IPS-20b (cell line): ENCODE results near the gene RARA.

ENCODE experiments used
- H3K27ac ChIP-seq: one replicate; pipeline ENCODE4 v1.5.1; 2013; ENCODE audit warnings: low read length
- H3K27me3 ChIP-seq: 2 replicates; pipeline ENCODE4 v1.6.1; 2013; ENCODE audit warnings: mild to moderate bottlenecking, low read length, inconsistent platforms; ENCODE audit not compliant: insufficient read depth
- H3K36me3 ChIP-seq: 2 replicates; pipeline ENCODE4 v1.6.1; 2013; ENCODE audit warnings: low read depth, mild to moderate bottlenecking, inconsistent platforms, low read length, moderate library complexity; ENCODE audit not compliant: insufficient read depth
- H3K4me1 ChIP-seq: 2 replicates; pipeline ENCODE4 v1.6.1; 2013; ENCODE audit warnings: mild to moderate bottlenecking, control low read depth, inconsistent platforms, low read length, moderate library complexity; ENCODE audit not compliant: insufficient read depth
- H3K4me3 ChIP-seq: 2 replicates; pipeline ENCODE4 v1.5.1; 2013; ENCODE audit warnings: mild to moderate bottlenecking, low read length, inconsistent platforms
- H3K9ac ChIP-seq: 2 replicates; pipeline ENCODE4 v1.6.1; 2013; ENCODE audit warnings: low read depth, mild to moderate bottlenecking, inconsistent platforms, low read length, moderate library complexity
- H3K9me3 ChIP-seq: 2 replicates; pipeline ENCODE4 v1.6.1; 2013; ENCODE audit warnings: mild to moderate bottlenecking, low read depth, low read length, inconsistent platforms; ENCODE audit not compliant: insufficient read depth

RARA gene

GRCh38 chr17:40309031-40309948, at the start of gene RARA:
TSS of gene RARA (plus strand) at chr17:40309180. CDS start at chr17:40331219, 22,039 bp downstream.
- no peak within 1 kb of the TSS for H3K27ac ChIP-seq
- H3K4me1 ChIP-seq: peaks cover 35% of the 10 kb centered on the region
- H3K4me3 ChIP-seq: peak within 1 kb of the TSS; percentile 82
- H3K9me3 ChIP-seq: no peaks in the 10 kb centered on the region
- peak within 1 kb of the TSS; percentile 73 for H3K9ac ChIP-seq
- H3K27me3 ChIP-seq: no peaks in the 10 kb centered on the region
- peaks cover 4% of the 10 kb centered on the region; the same call in 1 of the 2 replicates for H3K36me3 ChIP-seq

GRCh38 chr17:40259505-40259904, 49.5 kb upstream of the RARA start:
- H3K4me3 ChIP-seq: no peak overlapping the region
- no peaks in the 10 kb centered on the region for H3K4me1 ChIP-seq
- peaks cover 54% of the 10 kb centered on the region for H3K36me3 ChIP-seq
- H3K9ac ChIP-seq: no peak overlapping the region
- H3K27me3 ChIP-seq: no peaks in the 10 kb centered on the region
- H3K27ac ChIP-seq: no peak overlapping the region
- no peaks in the 10 kb centered on the region for H3K9me3 ChIP-seq

GRCh38 chr17:40260528-40260927, 48.5 kb upstream of the RARA start:
- Histone ChIP-seq H3K4me3 (no peak overlapping the region), H3K9me3 (no peaks in the 10 kb centered on the region), H3K9ac (no peak overlapping the region), H3K36me3 (peaks cover 64% of the 10 kb centered on the region), H3K27me3 (no peaks in the 10 kb centered on the region), H3K4me1 (no peaks in the 10 kb centered on the region), H3K27ac (no peak overlapping the region)

DNA sequence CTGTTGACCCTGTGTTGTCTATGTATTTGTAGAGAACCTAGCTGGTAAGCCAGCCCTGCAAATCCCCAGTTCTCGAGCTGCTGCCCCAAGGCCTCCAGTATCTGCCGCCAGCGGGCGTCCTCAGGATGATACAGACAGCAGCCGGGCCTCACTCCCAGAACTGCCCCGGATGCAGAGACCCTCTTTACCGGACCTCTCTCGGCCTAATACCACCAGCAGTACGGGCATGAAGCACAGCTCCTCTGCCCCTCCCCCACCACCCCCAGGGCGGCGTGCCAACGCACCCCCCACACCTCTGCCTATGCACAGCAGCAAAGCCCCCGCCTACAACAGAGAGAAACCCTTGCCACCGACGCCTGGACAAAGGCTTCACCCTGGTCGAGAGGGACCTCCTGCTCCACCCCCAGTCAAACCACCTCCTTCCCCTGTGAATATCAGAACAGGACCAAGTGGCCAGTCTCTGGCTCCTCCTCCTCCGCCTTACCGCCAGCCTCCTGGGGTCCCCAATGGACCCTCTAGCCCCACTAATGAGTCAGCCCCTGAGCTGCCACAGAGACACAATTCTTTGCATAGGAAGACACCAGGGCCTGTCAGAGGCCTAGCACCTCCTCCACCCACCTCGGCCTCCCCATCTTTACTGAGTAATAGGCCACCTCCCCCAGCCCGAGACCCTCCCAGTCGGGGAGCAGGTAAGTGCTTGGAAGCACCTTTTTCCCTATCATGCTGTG, 44.4 kb upstream of the RARA start:
- Histone ChIP-seq H3K27me3 (no peaks in the 10 kb centered on the region), H3K9ac (no peak overlapping the region), H3K27ac (no peak overlapping the region), H3K36me3 (peaks cover 69% of the 10 kb centered on the region), H3K4me1 (no peaks in the 10 kb centered on the region), H3K9me3 (no peaks in the 10 kb centered on the region), H3K4me3 (no peak overlapping the region)

GRCh38 chr17:40265337-40265736, 43.6 kb upstream of the RARA start:
- Histone ChIP-seq H3K9ac (no peak overlapping the region), H3K27me3 (no peaks in the 10 kb centered on the region)

GRCh38 chr17:40266882-40267281, 42.1 kb upstream of the RARA start:
- Histone ChIP-seq H3K27ac (no peak overlapping the region), H3K9ac (no peak overlapping the region), H3K36me3 (peaks cover 62% of the 10 kb centered on the region), H3K4me3 (no peak overlapping the region), H3K4me1 (no peaks in the 10 kb centered on the region), H3K27me3 (no peaks in the 10 kb centered on the region), H3K9me3 (no peaks in the 10 kb centered on the region)

More at GRCh38 chr17:40265337-40265736, 43.6 kb upstream of the RARA start:
- Histone ChIP-seq H3K4me3 (no peak overlapping the region), H3K27ac (no peak overlapping the region), H3K9me3 (no peaks in the 10 kb centered on the region), H3K36me3 (peaks cover 63% of the 10 kb centered on the region), H3K4me1 (no peaks in the 10 kb centered on the region)

- H3K27ac ChIP-seq: no peak overlapping the region
- no peak overlapping the region for H3K4me3 ChIP-seq
- H3K27me3 ChIP-seq: no peaks in the 10 kb centered on the region
- peaks cover 50% of the 10 kb centered on the region for H3K36me3 ChIP-seq
- no peaks in the 10 kb centered on the region for H3K9me3 ChIP-seq
- no peak overlapping the region for H3K9ac ChIP-seq
- no peaks in the 10 kb centered on the region for H3K4me1 ChIP-seq
These were observed 40.8 kb upstream of the RARA start for GRCh38 chr17:40268141-40268712.

DNA sequence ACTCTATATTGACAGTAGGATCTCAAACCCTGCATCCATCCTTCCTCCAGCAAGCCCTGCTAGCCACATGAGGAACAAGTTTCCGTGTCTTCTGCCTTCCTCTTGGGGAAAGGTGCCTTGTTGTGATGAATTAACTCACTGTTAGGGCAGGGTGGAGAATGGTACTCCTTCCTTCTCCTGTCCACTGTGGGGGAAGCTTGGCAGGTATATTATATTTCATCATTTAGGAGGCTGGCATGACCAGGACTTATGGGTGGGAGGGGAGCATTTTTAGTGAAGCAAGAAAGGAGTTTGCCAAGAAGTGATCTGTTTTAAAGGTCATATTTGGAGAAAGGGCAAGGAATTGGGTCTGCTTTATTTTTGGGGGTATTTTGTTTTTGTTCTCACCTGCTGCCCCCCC, 30.6 kb upstream of the RARA start:
- Histone ChIP-seq H3K9ac (no peak overlapping the region), H3K9me3 (no peaks in the 10 kb centered on the region), H3K27ac (no peak overlapping the region), H3K4me1 (peaks cover 14% of the 10 kb centered on the region), H3K27me3 (no peaks in the 10 kb centered on the region), H3K36me3 (peaks cover 69% of the 10 kb centered on the region), H3K4me3 (no peak overlapping the region)

DNA sequence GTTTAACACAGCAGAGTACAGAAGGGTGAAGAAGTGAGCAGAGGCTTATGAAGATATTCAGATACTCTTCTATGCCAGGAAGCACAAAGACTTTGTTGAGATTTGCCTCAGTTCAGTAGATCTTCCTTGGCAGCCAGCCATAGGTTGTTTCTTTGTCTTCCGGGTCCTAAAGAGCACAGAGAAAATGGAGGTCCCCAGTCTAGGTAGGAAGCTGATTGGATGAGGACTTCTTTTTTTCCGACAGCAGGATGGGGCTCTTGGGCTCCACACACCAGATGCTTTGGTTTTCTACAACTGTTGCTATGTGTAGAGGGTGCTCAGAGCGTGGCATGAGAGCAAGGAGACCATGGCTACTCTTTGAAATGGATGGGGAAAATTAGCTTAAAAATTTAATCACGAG, 29.6 kb upstream of the RARA start:
- H3K36me3 ChIP-seq: peaks cover 65% of the 10 kb centered on the region
- H3K27ac ChIP-seq: no peak overlapping the region
- no peak overlapping the region for H3K9ac ChIP-seq
- no peaks in the 10 kb centered on the region for H3K9me3 ChIP-seq
- no peak overlapping the region for H3K4me3 ChIP-seq
- peaks cover 14% of the 10 kb centered on the region for H3K4me1 ChIP-seq
- no peaks in the 10 kb centered on the region for H3K27me3 ChIP-seq

- H3K27ac ChIP-seq: peak overlapping the region; percentile 41
- peaks cover 45% of the 10 kb centered on the region for H3K36me3 ChIP-seq
- H3K4me1 ChIP-seq: peaks cover 14% of the 10 kb centered on the region
- peak overlapping the region; percentile 35; the same call in 1 of the 2 replicates for H3K9ac ChIP-seq
- H3K27me3 ChIP-seq: no peaks in the 10 kb centered on the region
- no peaks in the 10 kb centered on the region for H3K9me3 ChIP-seq
- H3K4me3 ChIP-seq: no peak overlapping the region
These were observed 27.3 kb upstream of the RARA start for GRCh38 chr17:40281663-40282062.

DNA sequence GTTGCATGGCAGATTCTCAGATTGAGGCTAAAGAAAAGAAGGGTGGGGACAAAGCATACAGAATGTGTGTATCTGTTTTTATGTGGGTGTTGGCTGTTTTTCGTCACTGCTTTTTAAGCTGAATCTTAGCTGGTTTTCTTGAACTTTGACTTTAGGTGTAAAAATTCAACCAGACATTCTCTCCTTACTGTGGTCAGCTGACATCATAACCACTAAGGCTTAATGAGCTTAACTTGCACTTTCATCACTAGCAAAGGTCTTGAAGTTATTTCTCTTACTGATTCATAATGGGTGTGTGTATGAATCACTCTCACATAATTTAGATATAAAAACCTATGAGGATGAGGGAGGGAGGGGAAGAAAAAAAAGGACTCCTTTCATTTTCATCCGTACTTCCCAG, 25.3 kb upstream of the RARA start:
- Histone ChIP-seq H3K27ac (no peak overlapping the region), H3K9ac (no peak overlapping the region), H3K27me3 (no peaks in the 10 kb centered on the region), H3K4me1 (peaks cover 14% of the 10 kb centered on the region), H3K36me3 (peaks cover 30% of the 10 kb centered on the region), H3K9me3 (no peaks in the 10 kb centered on the region), H3K4me3 (no peak overlapping the region)
